ENCODE data around the gene ARF3.

- TF ChIP-seq FOXM1 (IDR thresholded peaks at IDR 0.05; ENCODE audit: borderline replicate concordance) (no peak), SP1 (IDR thresholded peaks at IDR 0.05) (no peak), FOXK2 (IDR thresholded peaks at IDR 0.05) (no peak), L3MBTL2 (conservative IDR thresholded peaks at IDR 0.05) (no peak), SUZ12 (IDR thresholded peaks at IDR 0.05) (no peak), NFRKB (IDR thresholded peaks at IDR 0.05) (no peak), ZNF384 (IDR thresholded peaks at IDR 0.05) (no peak), TARDBP (IDR thresholded peaks at IDR 0.05) (no peak)
Observed at GRCh38 chr12:48978741-48979601, 21.7 kb upstream of the ARF3 start.

Data from HEK293T (cell line).